ENCODE data around the gene MANBA. TPM values are rescaled to one million over a fixed set of nuclear protein-coding genes. Genes with fewer than 3 reads are reported as not detected.

The MANBA gene
- total and polyA plus RNA-seq, 2 of the 13 experiments (the other 11 are each of a cell fraction or from before 2014, with no cell fraction given), result 11.7 to 33.3 TPM

- TF ChIP-seq ATRX (CRISPR knock-in tag; IDR thresholded peaks at IDR 0.05; ENCODE audit: borderline replicate concordance), result no peak
- TF ChIP-seq ADNP (CRISPR knock-in tag; IDR thresholded peaks at IDR 0.05), result no peak
- no peak for TF ChIP-seq ISX (CRISPR knock-in tag; conservative IDR thresholded peaks at IDR 0.05)
- TF ChIP-seq STAT6 (CRISPR knock-in tag; IDR thresholded peaks at IDR 0.05; ENCODE audit: borderline replicate concordance), result no peak
- TF ChIP-seq, protein P1, sequence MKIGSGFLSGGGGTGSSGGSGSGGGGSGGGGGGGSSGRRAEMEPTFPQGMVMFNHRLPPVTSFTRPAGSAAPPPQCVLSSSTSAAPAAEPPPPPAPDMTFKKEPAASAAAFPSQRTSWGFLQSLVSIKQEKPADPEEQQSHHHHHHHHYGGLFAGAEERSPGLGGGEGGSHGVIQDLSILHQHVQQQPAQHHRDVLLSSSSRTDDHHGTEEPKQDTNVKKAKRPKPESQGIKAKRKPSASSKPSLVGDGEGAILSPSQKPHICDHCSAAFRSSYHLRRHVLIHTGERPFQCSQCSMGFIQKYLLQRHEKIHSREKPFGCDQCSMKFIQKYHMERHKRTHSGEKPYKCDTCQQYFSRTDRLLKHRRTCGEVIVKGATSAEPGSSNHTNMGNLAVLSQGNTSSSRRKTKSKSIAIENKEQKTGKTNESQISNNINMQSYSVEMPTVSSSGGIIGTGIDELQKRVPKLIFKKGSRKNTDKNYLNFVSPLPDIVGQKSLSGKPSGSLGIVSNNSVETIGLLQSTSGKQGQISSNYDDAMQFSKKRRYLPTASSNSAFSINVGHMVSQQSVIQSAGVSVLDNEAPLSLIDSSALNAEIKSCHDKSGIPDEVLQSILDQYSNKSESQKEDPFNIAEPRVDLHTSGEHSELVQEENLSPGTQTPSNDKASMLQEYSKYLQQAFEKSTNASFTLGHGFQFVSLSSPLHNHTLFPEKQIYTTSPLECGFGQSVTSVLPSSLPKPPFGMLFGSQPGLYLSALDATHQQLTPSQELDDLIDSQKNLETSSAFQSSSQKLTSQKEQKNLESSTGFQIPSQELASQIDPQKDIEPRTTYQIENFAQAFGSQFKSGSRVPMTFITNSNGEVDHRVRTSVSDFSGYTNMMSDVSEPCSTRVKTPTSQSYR (CRISPR knock-in tag; IDR thresholded peaks at IDR 0.05; ENCODE audit: borderline replicate concordance), result no peak
- TF ChIP-seq HES4 (CRISPR knock-in tag; IDR thresholded peaks at IDR 0.05; ENCODE audit: borderline replicate concordance), result no peak; the same call in 1 of the 2 replicates
- TF ChIP-seq FUBP1 (CRISPR knock-in tag; IDR thresholded peaks at IDR 0.05; ENCODE audit: borderline replicate concordance), result no peak
- TF ChIP-seq HDAC6 (IDR thresholded peaks at IDR 0.05; ENCODE audit: low read depth, low read length), result no peak
- peak; percentile 68; the same call in 1 of the 2 replicates for TF ChIP-seq POLR2G (IDR thresholded peaks at IDR 0.05; ENCODE audit: low read depth, low read length)
- TF ChIP-seq ZNF24 (IDR thresholded peaks at IDR 0.05), result no peak
- no peak for TF ChIP-seq HNRNPUL1 (IDR thresholded peaks at IDR 0.05; ENCODE audit: low read depth, low read length)
- TF ChIP-seq TBX2 (CRISPR knock-in tag; IDR thresholded peaks at IDR 0.05; ENCODE audit: borderline replicate concordance), result peak; percentile 81
- TF ChIP-seq USF2 (IDR thresholded peaks at IDR 0.05; ENCODE audit: low read depth, low read length), result no peak
- peak; percentile 70; the same call in 1 of the 2 replicates for TF ChIP-seq USF2 (CRISPR knock-in tag; IDR thresholded peaks at IDR 0.05; ENCODE audit: borderline replicate concordance)
- TF ChIP-seq MZF1 (CRISPR knock-in tag; IDR thresholded peaks at IDR 0.05; ENCODE audit: borderline replicate concordance), result peak; percentile 23; the same call in 1 of the 2 replicates
- TF ChIP-seq DNMT1 (CRISPR knock-in tag; IDR thresholded peaks at IDR 0.05), result no peak
- no peak for TF ChIP-seq RORA (CRISPR knock-in tag; IDR thresholded peaks at IDR 0.05)
- TF ChIP-seq ZNF879 (CRISPR knock-in tag; IDR thresholded peaks at IDR 0.05), result no peak; the same call in 1 of the 2 replicates
- TF ChIP-seq CBX5 (CRISPR knock-in tag; IDR thresholded peaks at IDR 0.05; ENCODE audit: borderline replicate concordance), result peak; percentile 44; the same call in 1 of the 2 replicates
- TF ChIP-seq KDM1A (CRISPR knock-in tag; IDR thresholded peaks at IDR 0.05), result no peak
These were observed at the start of gene MANBA (continued) for GRCh38 chr4:102760645-102761295.
